ENCODE data around the gene BANF1. TPM values are rescaled to one million over a fixed set of nuclear protein-coding genes. Genes with fewer than 3 reads are reported as not detected.
A peak's percentile ranks its signal among the peaks of the same experiment; 100 is the strongest.
"Not testable (repeated sequence)": the region's sequence is repeated elsewhere in the genome, so short reads cannot be mapped to it uniquely, and the experiment has no call there.

BANF1 gene
- total RNA-seq, 2 experiments from 2014 or later: 267 to 311 TPM

DNA sequence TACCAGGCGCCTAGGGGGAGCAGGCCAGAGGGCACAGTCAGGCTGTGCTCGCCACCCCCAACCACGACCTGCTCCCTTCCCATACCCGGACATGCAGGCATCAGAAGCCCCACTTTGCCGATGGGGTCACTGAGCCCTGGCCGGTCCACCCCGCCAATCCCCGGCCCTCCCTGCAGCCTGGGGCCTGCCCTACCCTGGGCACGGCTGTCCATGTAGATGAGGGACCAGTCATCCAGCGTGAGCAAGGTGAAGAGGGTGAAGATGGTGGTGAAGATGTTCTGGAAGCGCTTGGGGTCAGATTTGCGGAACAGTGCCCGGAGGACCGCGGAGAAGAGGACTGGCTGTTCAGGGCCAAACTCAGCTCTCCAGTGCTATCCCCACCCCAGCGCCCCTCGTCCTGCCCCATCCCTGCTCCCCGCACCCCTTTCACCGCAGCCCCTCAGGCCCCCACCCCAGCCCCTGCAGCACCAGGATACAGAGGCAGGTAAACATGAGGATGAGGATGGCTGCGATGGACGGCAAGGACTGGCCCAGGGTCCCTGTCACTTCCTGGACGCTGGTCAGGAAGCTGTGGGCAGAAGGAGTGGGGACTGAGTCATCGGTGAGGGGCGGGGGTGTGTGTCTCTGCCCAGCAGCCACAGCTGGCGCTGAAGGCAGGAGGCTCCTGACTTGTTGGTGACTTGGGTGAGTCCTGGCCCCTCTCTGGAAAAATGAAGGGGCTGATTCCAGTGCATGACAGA lies 18.5 kb downstream of the BANF1 start:
- H3K27ac Mint-ChIP-seq: no peak overlapping the region
- DNase-seq: peak; percentile 52
- peaks cover 21% of the 10 kb centered on the region for H3K4me1 Mint-ChIP-seq (ENCODE audit: low read depth)
- no peaks in the 10 kb centered on the region for H3K36me3 Mint-ChIP-seq (ENCODE audit: low read depth)
- no peak for ATAC-seq
- peaks cover 8% of the 10 kb centered on the region for H3K27me3 Mint-ChIP-seq
- CTCF ChIA-PET: interaction anchor here (1.7 to 3.0 kb wide), 2 partner anchors 21 to 24 kb away, joined by 5 to 39 read pairs; no protein-coding TSS in a partner anchor
- intact Hi-C loops (cut with micrococcal nuclease): no loop called here
- TF ChIP-seq, protein P1, sequence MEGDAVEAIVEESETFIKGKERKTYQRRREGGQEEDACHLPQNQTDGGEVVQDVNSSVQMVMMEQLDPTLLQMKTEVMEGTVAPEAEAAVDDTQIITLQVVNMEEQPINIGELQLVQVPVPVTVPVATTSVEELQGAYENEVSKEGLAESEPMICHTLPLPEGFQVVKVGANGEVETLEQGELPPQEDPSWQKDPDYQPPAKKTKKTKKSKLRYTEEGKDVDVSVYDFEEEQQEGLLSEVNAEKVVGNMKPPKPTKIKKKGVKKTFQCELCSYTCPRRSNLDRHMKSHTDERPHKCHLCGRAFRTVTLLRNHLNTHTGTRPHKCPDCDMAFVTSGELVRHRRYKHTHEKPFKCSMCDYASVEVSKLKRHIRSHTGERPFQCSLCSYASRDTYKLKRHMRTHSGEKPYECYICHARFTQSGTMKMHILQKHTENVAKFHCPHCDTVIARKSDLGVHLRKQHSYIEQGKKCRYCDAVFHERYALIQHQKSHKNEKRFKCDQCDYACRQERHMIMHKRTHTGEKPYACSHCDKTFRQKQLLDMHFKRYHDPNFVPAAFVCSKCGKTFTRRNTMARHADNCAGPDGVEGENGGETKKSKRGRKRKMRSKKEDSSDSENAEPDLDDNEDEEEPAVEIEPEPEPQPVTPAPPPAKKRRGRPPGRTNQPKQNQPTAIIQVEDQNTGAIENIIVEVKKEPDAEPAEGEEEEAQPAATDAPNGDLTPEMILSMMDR (IDR thresholded peaks at IDR 0.05): no peak
- no peak overlapping the region for H3K4me3 Mint-ChIP-seq
- POLR2A ChIA-PET: interaction anchor here (1.1 kb wide), 1 partner anchor 13 kb away, joined by 3 read pairs; no protein-coding TSS in a partner anchor
- H3K9me3 Mint-ChIP-seq: no peaks in the 10 kb centered on the region

GRCh38 chr11:66022401-66023185 lies 20.3 kb downstream of the BANF1 start:
- no peak overlapping the region for H3K27ac Mint-ChIP-seq
- no peaks in the 10 kb centered on the region for H3K36me3 Mint-ChIP-seq (ENCODE audit: low read depth)
- peaks cover 16% of the 10 kb centered on the region for H3K4me1 Mint-ChIP-seq (ENCODE audit: low read depth)
- ATAC-seq (peak; percentile 97), DNase-seq (peak; percentile 88)
- ChIA-PET CTCF (interaction anchor here (0.6 to 3.0 kb wide), 48 partner anchors 8 to 384 kb away, joined by 3 to 39 read pairs (median 4); partner anchors contain the start of genes BANF1, CCDC85B, CST6 and KAT5), POLR2A (interaction anchor here (0.6 to 2.2 kb wide), 5 partner anchors 10 to 362 kb away, joined by 3 to 7 read pairs (median 5); partner anchors contain the start of gene BANF1)
- no peaks in the 10 kb centered on the region for H3K9me3 Mint-ChIP-seq
- intact Hi-C loops (cut with micrococcal nuclease): no loop called here
- peak overlapping the region; percentile 22 for H3K4me3 Mint-ChIP-seq
- peaks cover 8% of the 10 kb centered on the region for H3K27me3 Mint-ChIP-seq
- TF ChIP-seq, protein P1 (IDR thresholded peaks at IDR 0.05): peak; percentile 96

GRCh38 chr11:66023186-66023440 lies 20.8 kb downstream of the BANF1 start:
- POLR2A ChIA-PET: interaction anchor here (1.2 to 2.2 kb wide), 2 partner anchors 10 to 19 kb away, joined by 3 to 5 read pairs; no protein-coding TSS in a partner anchor
- CTCF ChIA-PET: interaction anchor here (0.7 to 3.0 kb wide), 28 partner anchors 8 to 384 kb away, joined by 3 to 39 read pairs (median 6); partner anchors contain the start of genes CCDC85B, CST6, KAT5 and SF3B2

DNA sequence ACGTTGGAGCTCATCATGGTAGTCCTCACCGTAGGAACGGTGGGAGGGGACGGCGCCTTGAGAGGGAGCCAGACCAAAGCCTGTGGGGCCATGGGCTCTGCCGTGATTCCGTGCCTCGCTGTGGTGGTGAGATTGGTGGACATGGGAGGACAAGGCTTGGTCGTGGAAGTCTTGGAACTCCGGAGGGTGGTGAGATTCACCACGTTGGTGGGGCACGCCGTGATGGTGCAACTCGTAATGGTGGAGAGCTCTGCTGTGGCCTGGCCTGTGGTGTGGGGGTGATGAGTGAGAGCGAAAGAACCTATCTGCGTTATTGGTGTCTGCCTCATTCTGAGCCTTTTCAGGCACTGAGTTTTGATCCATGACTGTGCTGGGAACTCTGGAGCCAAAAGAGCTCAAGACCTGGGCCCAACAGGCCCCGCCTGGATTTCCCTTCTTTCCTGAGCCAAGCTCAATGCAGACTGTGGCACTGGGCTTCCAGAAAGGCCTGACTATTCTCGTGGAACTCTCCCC lies 23.8 kb downstream of the BANF1 start, which contains the start of gene CATSPER1:
CATSPER1 (minus strand) TSS at position 463 of the 513 bp plus-strand sequence; CDS start at position 363, 100 bp downstream.
- Mint-ChIP-seq H3K9me3 (no peaks in the 10 kb centered on the region), H3K36me3 (ENCODE audit: low read depth) (no peaks in the 10 kb centered on the region), H3K4me3 (no peak within 1 kb of the TSS), H3K4me1 (ENCODE audit: low read depth) (peaks cover 7% of the 10 kb centered on the region), H3K27ac (no peak within 1 kb of the TSS), H3K27me3 (peaks cover 8% of the 10 kb centered on the region)
- ChIA-PET POLR2A (interaction anchor here (1.0 kb wide), 1 partner anchor 15 kb away, joined by 4 read pairs; no protein-coding TSS in a partner anchor), CTCF (interaction anchor here (4.5 kb wide), 1 partner anchor 19 kb away, joined by 22 read pairs; no protein-coding TSS in a partner anchor)
- ATAC-seq (no peak), DNase-seq (no peak)
- intact Hi-C loops (cut with micrococcal nuclease): no loop called here
- TF ChIP-seq, protein P1 (IDR thresholded peaks at IDR 0.05): no peak

More at GRCh38 chr11:66023186-66023440, 20.8 kb downstream of the BANF1 start:
- ATAC-seq; H3K27ac Mint-ChIP-seq; H3K9me3 Mint-ChIP-seq; H3K36me3 Mint-ChIP-seq (ENCODE audit: low read depth); DNase-seq; intact Hi-C loops (cut with micrococcal nuclease); H3K4me3 Mint-ChIP-seq; H3K27me3 Mint-ChIP-seq: not testable (repeated sequence)
- H3K4me1 Mint-ChIP-seq (ENCODE audit: low read depth): peaks cover 14% of the 10 kb centered on the region

DNA sequence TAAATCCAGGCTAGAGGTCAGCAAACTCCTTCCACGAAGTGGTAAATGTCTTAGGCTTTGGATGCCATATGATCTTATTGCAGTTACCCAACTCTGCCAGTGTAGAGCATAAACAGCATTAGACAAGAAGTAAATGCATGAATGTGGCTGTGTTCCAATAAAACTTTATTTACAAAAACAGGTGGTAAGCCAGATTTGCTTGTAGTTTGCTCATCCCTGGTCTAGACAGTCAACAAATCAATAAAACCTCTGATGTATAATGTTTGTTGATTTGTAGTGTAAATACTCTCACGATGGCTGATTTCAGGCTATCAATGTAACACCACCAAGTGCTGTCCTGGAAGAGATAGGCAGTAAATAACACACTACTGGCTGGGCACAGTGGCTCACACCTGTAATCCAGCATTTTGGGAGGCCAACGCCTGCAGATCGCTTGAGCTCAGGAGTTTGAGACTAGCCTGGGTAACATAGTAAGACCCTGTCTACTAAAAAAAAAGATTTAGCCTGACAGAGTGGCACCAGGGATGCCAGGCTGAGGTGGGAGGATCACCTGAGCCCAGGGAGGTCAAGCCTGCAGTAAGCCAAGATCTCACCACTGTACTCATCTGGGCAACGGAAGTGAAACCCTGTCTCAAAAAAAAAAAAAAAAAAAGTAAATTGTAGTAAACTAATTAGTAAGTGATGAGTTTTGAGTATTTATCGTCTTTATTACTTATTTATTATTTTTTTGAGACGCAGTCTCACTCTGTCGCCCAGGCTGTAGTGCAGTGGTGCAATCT lies 30.8 kb downstream of the BANF1 start:
- TF ChIP-seq, protein P1 (IDR thresholded peaks at IDR 0.05): no peak
- ATAC-seq (no peak), DNase-seq (no peak)
- Mint-ChIP-seq H3K4me3 (no peak overlapping the region), H3K27ac (no peak overlapping the region), H3K9me3 (no peaks in the 10 kb centered on the region), H3K36me3 (ENCODE audit: low read depth) (no peaks in the 10 kb centered on the region), H3K4me1 (ENCODE audit: low read depth) (no peaks in the 10 kb centered on the region), H3K27me3 (peaks cover 5% of the 10 kb centered on the region)
- POLR2A ChIA-PET: no interaction called here
- CTCF ChIA-PET: no interaction called here
- intact Hi-C loops (cut with micrococcal nuclease): no loop called here
